22Rv1 (cell line): ENCODE measurements around the gene ASCL4.

Experiments used
- H3K27ac ChIP-seq: fragments of 450-650 bp; 2 replicates; pipeline ENCODE4 v1.5.1; 2017
- CTCF ChIP-seq: fragments of 450-650 bp; IDR thresholded peaks from 2 replicates; pipeline ENCODE4 v1.5.1; 2017; ENCODE audit warnings: mild to moderate bottlenecking
- ZFX ChIP-seq: fragments of 450-650 bp; IDR thresholded peaks from 2 replicates; pipeline ENCODE4 v1.6.1; 2017; ENCODE audit warnings: antibody characterized with exemption, borderline replicate concordance

Gene ASCL4

GRCh38 chr12:107791465-107792089 lies 17.1 kb downstream of the ASCL4 start:
- no peak for TF ChIP-seq ZFX
- TF ChIP-seq CTCF, result no peak
- no peak overlapping the region for H3K27ac ChIP-seq

- TF ChIP-seq CTCF (no peak), ZFX (no peak)
- H3K27ac ChIP-seq, result no peak overlapping the region
Observed at GRCh38 chr12:107794451-107794850, 19.9 kb downstream of the ASCL4 start.

GRCh38 chr12:107798580-107798979 lies 24.1 kb downstream of the ASCL4 start:
- no peak overlapping the region for H3K27ac ChIP-seq
- no peak for TF ChIP-seq ZFX
- TF ChIP-seq CTCF, result no peak

- no peak overlapping the region for H3K27ac ChIP-seq
- TF ChIP-seq CTCF (no peak), ZFX (no peak)
Observed at GRCh38 chr12:107801150-107801549, 26.6 kb downstream of the ASCL4 start.

- H3K27ac ChIP-seq, result no peak overlapping the region
- TF ChIP-seq CTCF (no peak), ZFX (no peak)
Observed at GRCh38 chr12:107803092-107803491, 28.6 kb downstream of the ASCL4 start.

GRCh38 chr12:107805488-107806180 lies 31.1 kb downstream of the ASCL4 start:
- TF ChIP-seq CTCF, result no peak
- no peak for TF ChIP-seq ZFX
- no peak overlapping the region for H3K27ac ChIP-seq

GRCh38 chr12:107807471-107808150 lies 33.1 kb downstream of the ASCL4 start:
- H3K27ac ChIP-seq, result no peak overlapping the region
- TF ChIP-seq ZFX (no peak), CTCF (no peak)
